Cortex of kidney (tissue), 1 donor: Measurements from ENCODE around the gene MOB2.
"Not testable (repeated sequence)": the region's sequence is repeated elsewhere in the genome, so short reads cannot be mapped to it uniquely, and the experiment has no call there.

Experiments used
- DNase-seq: peaks from one replicate; lab custom pipeline; 2025; lab: John Stamatoyannopoulos, UW

MOB2 gene

DNA sequence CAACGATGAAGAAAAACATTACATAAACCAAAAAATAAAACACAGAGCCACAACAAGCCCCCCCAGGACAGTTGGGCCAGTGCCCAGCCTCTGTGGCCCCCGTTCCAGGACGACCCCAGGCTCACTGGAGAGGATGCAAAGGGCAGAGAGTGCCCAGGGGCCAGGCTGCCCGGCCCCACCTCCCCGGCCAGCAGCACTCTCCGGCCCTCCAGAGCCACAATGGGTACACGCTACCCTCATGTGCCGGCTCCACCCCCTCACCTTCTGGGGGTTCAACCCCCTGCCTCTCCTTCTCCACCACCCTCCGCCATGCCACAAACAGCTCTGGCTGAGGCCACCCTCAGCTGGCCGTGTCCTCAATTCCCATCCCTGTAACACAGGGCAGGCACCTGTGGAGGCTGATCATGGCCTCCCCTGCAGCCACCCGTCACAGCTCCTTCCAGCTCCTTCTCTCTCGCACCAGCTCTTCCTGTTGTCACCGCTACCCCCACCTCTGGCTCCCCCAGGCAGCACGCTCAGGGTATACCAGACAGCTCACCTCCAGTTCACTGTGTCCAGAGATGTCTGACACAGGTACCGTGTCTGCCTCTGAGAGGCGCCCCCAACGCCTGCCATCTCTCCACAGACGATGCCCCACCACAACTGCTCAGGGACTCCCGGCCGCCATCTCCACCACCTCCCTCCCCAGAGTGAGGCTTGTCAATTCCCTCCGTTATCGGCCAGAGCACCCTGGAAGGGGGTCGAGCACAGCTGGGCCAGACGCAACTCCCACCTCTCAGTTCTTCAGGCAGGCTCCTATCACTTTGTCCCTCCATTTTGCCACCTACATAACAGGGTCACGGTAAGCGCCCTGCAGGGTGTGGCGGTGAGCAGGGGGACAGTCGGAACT lies 30.8 kb upstream of the MOB2 start:
- no peak for DNase-seq

DNA sequence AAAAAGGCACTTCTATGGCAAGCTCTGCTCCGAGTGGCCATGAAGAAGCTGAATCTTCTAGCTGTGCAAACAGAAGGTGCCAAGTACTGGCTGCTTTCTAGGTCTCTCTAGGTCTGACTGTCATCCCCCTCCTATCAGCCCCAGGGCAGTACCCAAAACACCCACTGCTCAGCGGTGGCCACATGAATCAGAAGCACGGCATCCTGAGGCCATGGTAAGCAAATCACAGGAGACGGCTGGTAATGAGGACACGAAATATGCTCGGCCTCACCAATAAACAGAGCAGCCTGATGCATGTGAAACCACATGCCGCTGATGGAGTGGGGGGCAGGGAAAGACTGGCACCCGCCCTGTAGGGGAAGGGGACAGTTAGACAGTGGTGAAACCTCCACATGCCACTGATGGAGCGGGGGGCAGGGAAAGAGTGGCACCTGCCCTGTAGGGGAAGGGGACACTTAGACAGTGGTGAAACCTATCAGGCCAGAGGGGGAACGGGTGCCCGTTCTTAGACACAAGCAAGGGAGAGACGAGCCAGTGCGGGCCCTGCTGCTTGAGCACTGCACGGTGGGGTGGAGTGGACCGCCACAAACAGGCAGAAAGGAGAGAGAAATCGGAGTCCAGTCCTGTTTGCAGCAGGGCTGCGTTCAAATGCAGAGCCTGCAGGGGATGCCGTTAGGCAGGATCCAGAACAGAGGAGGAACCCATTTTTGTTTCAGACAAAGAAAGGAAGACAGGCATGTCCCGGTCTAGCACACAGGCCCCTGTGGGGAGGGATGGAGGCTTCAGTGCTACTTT lies 29.9 kb upstream of the MOB2 start:
- no peak for DNase-seq

DNA sequence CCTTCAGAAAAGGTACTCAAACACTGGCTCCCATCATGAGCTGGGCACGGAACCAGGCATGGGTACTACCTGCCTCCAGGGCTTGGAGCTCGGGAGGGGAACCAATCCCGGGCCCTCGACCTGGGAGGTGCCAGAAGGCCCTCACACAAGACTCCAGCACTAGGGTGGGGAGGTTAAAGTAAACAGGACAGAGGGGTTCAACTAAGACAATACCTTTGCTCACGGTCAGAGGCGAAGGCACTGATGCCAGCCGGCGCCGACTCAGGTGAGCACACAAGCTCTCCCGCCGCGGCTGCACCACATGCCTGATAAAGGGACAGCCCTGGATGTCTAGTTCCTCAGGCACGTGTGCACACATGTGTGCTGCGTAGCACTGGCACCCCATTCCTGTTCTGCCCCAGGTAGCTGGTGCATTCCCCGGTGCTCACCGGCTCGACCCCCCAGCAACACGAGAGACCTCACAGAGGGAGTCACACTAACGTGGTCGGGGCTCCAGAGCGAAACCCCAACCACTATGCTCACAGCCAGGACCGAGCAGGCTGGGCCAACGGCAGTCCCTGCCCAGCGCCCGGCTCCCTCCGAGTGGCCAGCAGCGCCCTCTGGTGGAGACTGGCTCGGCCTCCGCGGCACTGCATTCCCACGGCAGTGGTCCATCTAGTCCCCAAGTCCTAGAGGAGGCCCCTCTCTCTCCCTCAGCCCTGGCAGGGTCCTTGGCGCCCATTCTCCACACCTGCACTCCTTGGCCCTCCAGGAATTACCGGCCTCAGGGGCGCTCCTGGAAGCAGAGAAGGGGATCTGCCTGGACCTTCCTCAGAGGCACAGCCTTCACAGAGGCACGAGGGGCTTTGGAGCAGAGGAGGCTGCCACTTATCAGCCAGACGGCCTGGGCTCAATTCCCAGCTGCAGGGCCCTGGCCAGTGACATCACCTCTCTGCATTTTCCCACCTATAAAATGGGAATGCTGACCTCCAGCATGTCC lies 28.8 kb upstream of the MOB2 start:
- no peak for DNase-seq

- no peak for DNase-seq
Observed at GRCh38 chr11:1514336-1515061, 27.9 kb upstream of the MOB2 start.

DNA sequence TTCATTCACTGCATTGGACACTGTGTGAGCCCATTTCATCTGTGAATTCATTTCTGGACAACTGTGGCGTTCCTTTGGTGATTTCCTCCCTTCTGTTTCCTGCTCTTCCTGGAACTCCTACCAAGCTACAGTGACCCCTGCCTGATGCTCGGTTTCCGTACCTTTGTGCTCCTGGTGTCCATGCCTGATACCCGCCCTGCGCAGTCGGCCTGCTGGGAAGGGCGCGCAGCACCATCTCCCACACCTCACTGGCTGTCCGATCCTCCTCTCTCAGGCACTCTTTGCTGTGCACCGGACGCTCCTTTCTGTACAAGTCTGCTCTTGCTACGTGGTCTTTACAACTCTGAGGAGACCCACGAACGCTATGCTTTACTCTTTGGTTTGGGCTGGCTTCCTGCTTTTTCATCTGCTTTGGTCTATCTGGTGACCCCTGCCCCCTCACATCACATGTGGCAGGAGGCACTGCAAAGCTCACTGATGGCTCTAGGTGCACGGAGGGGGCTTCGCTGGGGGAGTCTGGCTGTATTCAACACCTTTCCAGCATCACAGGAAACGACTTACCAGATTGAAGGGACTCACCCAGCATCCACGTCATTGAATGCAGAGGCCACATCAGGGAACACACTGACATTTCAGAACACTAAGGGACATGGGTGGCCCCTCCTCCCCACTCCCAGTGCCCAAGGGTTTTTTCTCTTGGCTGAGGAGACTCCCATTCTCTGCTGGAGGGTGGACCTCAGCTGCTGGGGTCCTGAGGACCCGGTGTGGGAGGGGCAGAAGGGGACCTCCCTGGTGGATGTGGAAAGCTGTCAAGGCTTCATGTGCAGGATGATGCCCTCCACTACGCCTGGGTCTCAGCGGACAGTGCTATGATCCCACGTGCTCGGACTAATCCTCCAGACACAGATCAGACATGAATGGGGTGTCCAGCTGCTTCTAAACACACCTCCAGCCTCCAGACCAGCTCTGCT lies 27.0 kb upstream of the MOB2 start:
- DNase-seq = no peak

- DNase-seq = not testable (repeated sequence)
Observed at GRCh38 chr11:1512531-1513258, 26.1 kb upstream of the MOB2 start.

DNA sequence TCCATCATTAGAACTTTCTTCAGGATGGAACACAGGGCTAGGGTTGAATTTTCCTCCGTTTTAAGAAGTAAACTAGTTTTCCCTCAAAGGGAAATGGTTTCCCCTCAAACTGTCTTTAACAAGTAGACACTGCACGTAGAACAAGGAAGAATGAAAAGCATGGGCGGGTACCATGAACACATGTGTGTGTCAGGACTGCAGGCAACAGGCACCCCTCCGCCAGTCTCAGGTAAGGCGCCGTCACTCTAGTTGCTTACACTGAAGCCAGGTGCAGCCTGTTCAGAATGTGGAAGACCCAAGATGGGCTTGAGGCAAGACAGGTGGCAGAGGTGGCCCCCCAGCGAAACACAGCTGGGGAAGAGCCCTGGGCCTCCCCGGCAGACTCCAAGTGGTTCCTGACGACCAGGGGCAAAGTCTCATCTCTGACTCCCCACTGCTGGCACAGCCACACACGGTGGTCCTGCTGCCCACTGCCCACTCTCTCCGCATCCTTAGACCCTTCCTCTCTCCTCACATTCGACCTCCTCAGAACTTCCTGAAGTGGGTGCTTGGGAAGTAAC lies 25.4 kb upstream of the MOB2 start:
- DNase-seq = no peak

DNA sequence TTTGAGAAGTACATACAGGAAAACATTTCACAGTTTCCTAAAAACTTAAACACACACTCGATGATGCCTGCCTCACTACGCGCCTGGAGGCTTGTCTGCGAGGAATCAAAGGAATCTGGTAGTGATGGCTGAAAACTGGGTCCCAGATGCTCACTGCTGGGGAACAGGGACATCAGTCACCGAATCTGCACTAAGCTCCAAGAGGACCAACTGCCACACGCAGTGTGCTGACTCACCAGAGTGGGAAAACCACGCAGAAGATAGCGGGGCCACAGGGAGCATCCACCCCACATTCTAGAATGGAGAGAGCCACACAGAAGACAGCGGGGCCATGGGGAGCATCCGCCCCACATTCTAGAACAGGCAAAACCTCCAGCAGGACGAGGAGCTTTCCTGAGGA lies 24.3 kb upstream of the MOB2 start:
- no peak for DNase-seq

DNA sequence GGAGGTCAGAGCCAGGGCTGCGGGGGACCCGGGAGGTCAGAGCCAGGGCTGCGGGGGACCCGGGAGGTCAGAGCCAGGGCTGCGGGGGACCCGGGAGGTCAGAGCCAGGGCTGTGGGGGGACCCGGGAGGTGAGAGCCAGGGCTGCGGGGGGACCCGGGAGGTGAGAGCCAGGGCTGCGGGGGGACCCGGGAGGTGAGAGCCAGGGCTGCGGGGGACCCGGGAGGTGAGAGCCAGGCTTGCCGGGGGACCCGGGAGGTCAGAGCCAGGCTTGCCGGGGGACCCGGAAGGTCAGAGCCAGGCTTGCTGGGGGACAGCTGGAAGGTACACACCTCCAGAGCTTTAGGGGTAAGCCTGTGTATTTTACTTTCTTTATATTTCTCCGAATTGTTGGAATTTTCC lies 23.8 kb upstream of the MOB2 start:
- not testable (repeated sequence) for DNase-seq

- DNase-seq = no peak
Observed at GRCh38 chr11:1509626-1510255, 23.2 kb upstream of the MOB2 start.

- DNase-seq = no peak
Observed at GRCh38 chr11:1508986-1509385, 22.4 kb upstream of the MOB2 start.

DNA sequence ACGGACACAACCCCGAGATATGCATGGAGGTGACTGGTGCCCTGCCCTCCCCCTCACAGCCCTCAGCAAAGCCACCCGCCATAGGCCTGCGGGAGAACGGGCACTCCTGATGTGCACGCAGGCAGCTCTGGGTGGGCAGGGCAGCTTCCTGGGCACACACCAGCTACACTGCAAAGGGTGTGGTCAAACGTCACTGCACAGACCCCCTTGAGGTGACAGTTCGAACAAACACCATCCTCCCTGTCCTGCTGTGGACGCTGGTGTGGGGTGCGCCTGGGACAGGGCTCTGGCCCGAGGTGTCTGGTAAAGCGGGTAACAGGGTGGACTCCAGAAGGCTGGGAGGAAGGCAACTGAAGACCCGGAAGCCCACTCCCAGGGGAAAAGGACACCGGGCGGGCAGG lies 21.9 kb upstream of the MOB2 start:
- no peak for DNase-seq

GRCh38 chr11:1507381-1508140 lies 21.0 kb upstream of the MOB2 start:
- no peak for DNase-seq

DNA sequence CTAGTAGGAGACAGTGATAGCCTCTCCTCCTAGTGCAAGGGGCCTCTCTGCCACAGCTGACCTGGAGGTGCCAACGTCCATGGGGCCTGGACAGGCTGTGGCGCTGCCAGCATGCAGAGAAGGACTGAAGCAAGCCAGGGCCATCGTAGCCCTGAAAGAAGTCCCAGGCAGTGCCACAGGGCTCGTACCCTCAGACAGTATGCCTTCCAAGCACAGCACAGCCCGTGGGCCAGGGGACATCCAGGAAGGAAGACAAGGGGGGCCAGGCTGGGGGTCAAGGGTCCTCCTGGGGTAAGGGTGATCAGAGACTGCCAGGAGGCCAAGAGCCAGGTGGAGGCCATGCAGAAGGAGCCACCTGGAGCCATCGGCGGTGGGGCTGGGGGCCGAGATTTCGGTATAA lies 20.4 kb upstream of the MOB2 start:
- DNase-seq = no peak

- no peak for DNase-seq
Observed at GRCh38 chr11:1505480-1505879, 18.9 kb upstream of the MOB2 start.

GRCh38 chr11:1504581-1505290 lies 18.2 kb upstream of the MOB2 start:
- DNase-seq = no peak

GRCh38 chr11:1504138-1504537 lies 17.6 kb upstream of the MOB2 start:
- DNase-seq = no peak
